ENCODE results near the gene ADGRF1.
A peak's percentile ranks its signal among the peaks of the same experiment; 100 is the strongest.

The ADGRF1 gene

GRCh38 chr6:47076422-47077344 lies 34.6 kb upstream of the ADGRF1 start:
- no peak overlapping the region for H3K27ac ChIP-seq
- H3K36me3 ChIP-seq (ENCODE audit: control insufficient read depth, insufficient read depth, low read length) = no peaks in the 10 kb centered on the region
- H3K79me2 ChIP-seq = no peaks in the 10 kb centered on the region
- H3K4me3 ChIP-seq (ENCODE audit: low read depth, low read length) = no peak overlapping the region
- H3K4me1 ChIP-seq = no peaks in the 10 kb centered on the region
- TF ChIP-seq CTCF (IDR thresholded peaks at IDR 0.05) = no peak
- H3K27me3 ChIP-seq (ENCODE audit: control insufficient read depth, insufficient read depth, low read length) = no peaks in the 10 kb centered on the region
- H3K4me2 ChIP-seq (ENCODE audit: low read length) = no peak overlapping the region
- no peak overlapping the region for H2AFZ ChIP-seq
- no peak overlapping the region for H3K9ac ChIP-seq
- no peaks in the 10 kb centered on the region for H3K9me3 ChIP-seq (ENCODE audit: control insufficient read depth, low read length)

- H2AFZ ChIP-seq = no peak overlapping the region
- no peak for TF ChIP-seq CTCF (IDR thresholded peaks at IDR 0.05)
- H3K36me3 ChIP-seq (ENCODE audit: control insufficient read depth, insufficient read depth, low read length) = no peaks in the 10 kb centered on the region
- no peak overlapping the region for H3K4me3 ChIP-seq (ENCODE audit: low read depth, low read length)
- no peaks in the 10 kb centered on the region for H3K4me1 ChIP-seq
- H3K27me3 ChIP-seq (ENCODE audit: control insufficient read depth, insufficient read depth, low read length) = no peaks in the 10 kb centered on the region
- no peaks in the 10 kb centered on the region for H3K9me3 ChIP-seq (ENCODE audit: control insufficient read depth, low read length)
- H3K79me2 ChIP-seq = no peaks in the 10 kb centered on the region
- no peak overlapping the region for H3K4me2 ChIP-seq (ENCODE audit: low read length)
- peak overlapping the region; percentile 5 for H3K27ac ChIP-seq
- H3K9ac ChIP-seq = no peak overlapping the region
Observed at GRCh38 chr6:47075741-47076421, 33.7 kb upstream of the ADGRF1 start.

GRCh38 chr6:47075168-47075567 lies 33.0 kb upstream of the ADGRF1 start:
- H3K4me1 ChIP-seq = no peaks in the 10 kb centered on the region
- no peaks in the 10 kb centered on the region for H3K27me3 ChIP-seq (ENCODE audit: control insufficient read depth, insufficient read depth, low read length)

GRCh38 chr6:47073125-47074110 lies 31.3 kb upstream of the ADGRF1 start:
- Histone ChIP-seq H3K9me3 (ENCODE audit: control insufficient read depth, low read length) (no peaks in the 10 kb centered on the region), H3K36me3 (ENCODE audit: control insufficient read depth, insufficient read depth, low read length) (no peaks in the 10 kb centered on the region), H3K27me3 (ENCODE audit: control insufficient read depth, insufficient read depth, low read length) (no peaks in the 10 kb centered on the region), H3K4me1 (no peaks in the 10 kb centered on the region), H2AFZ (no peak overlapping the region), H3K4me3 (ENCODE audit: low read depth, low read length) (no peak overlapping the region), H3K27ac (no peak overlapping the region), H3K4me2 (ENCODE audit: low read length) (no peak overlapping the region), H3K79me2 (no peaks in the 10 kb centered on the region), H3K9ac (no peak overlapping the region)
- no peak for TF ChIP-seq CTCF (IDR thresholded peaks at IDR 0.05)

More at GRCh38 chr6:47075168-47075567, 33.0 kb upstream of the ADGRF1 start:
- Histone ChIP-seq H2AFZ (no peak overlapping the region), H3K4me2 (ENCODE audit: low read length) (no peak overlapping the region), H3K79me2 (no peaks in the 10 kb centered on the region), H3K27ac (peak overlapping the region; percentile 5), H3K4me3 (ENCODE audit: low read depth, low read length) (no peak overlapping the region), H3K9me3 (ENCODE audit: control insufficient read depth, low read length) (no peaks in the 10 kb centered on the region), H3K9ac (no peak overlapping the region), H3K36me3 (ENCODE audit: control insufficient read depth, insufficient read depth, low read length) (no peaks in the 10 kb centered on the region)
- no peak for TF ChIP-seq CTCF (IDR thresholded peaks at IDR 0.05)

Measured in parathyroid adenoma (tissue), 2 donors.